Hepatocyte (in vitro differentiated cells): ENCODE results near the gene SLC35E1. TPM values are rescaled to one million over a fixed set of nuclear protein-coding genes. Genes with fewer than 3 reads are reported as not detected.

Experiments
- DNase-seq: peaks from one replicate; pipeline ENCODE4 v3.0.0-alpha.2; 2016; ENCODE audit warnings: low spot score
- H2AFZ ChIP-seq: fragments of 200-600 bp; sonication (generic); 2 replicates; pipeline ENCODE4 v1.6.0; 2016; ENCODE audit warnings: antibody characterized with exemption, mild to moderate bottlenecking
- H3K27ac ChIP-seq: fragments of 200-600 bp; sonication (generic); 2 replicates; pipeline ENCODE4 v1.5.1; 2016; ENCODE audit warnings: mild to moderate bottlenecking
- H3K27me3 ChIP-seq: fragments of 200-600 bp; sonication (generic); 2 replicates; pipeline ENCODE4 v1.6.1; 2016
- H3K36me3 ChIP-seq: fragments of 200-600 bp; sonication (generic); replicated peaks from 2 replicates; pipeline ENCODE4 v1.5.1; 2016; ENCODE audit warnings: low read depth; ENCODE audit not compliant: insufficient read depth
- H3K4me1 ChIP-seq: fragments of 200-600 bp; sonication (generic); 2 replicates; pipeline ENCODE4 v1.5.1; 2016; ENCODE audit warnings: mild to moderate bottlenecking, moderate library complexity; ENCODE audit not compliant: insufficient read depth
- H3K4me2 ChIP-seq: fragments of 200-600 bp; sonication (generic); 2 replicates; pipeline ENCODE4 v1.6.0; 2016
- H3K4me3 ChIP-seq: fragments of 200-600 bp; sonication (generic); 2 replicates; pipeline ENCODE4 v1.5.1; 2016; ENCODE audit warnings: mild to moderate bottlenecking
- H3K79me2 ChIP-seq: fragments of 200-600 bp; sonication (generic); 2 replicates; pipeline ENCODE4 v1.6.0; 2017; ENCODE audit warnings: mild to moderate bottlenecking
- H3K9me2 ChIP-seq: fragments of 200-600 bp; sonication (generic); replicated peaks from 2 replicates; pipeline ENCODE4 v1.6.0; 2017; ENCODE audit warnings: mild to moderate bottlenecking; ENCODE audit not compliant: insufficient read depth
- H3K9me3 ChIP-seq: fragments of 200-600 bp; sonication (generic); 2 replicates; pipeline ENCODE4 v1.5.1; 2016; ENCODE audit warnings: low read depth, mild to moderate bottlenecking
- H4K20me1 ChIP-seq: fragments of 200-600 bp; sonication (generic); 2 replicates; pipeline ENCODE4 v1.6.0; 2016; ENCODE audit warnings: mild to moderate bottlenecking; ENCODE audit not compliant: insufficient read depth, poor library complexity, severe bottlenecking
- EZH2 ChIP-seq: fragments of 200-600 bp; sonication (generic); IDR thresholded peaks from 2 replicates; pipeline ENCODE4 v1.6.1; 2016; ENCODE audit warnings: antibody characterized with exemption, mild to moderate bottlenecking, borderline replicate concordance
- EZH2phosphoT487 ChIP-seq: fragments of 200-600 bp; sonication (generic); IDR thresholded peaks from one replicate; pipeline ENCODE4 v1.6.1; 2018; ENCODE audit warnings: antibody characterized with exemption, mild to moderate bottlenecking, low read depth, moderate library complexity; ENCODE audit not compliant: unreplicated experiment, severe bottlenecking
- WGBS: methylation state at CpG from one replicate; pipeline ENCODE4 v1.1.6; 2016; ENCODE audit warnings: low lambda C conversion rate; ENCODE audit errors: missing lambda C conversion rate; 5-methylcytosine and 5-hydroxymethylcytosine counted together
- polyA plus RNA-seq: library from polyadenylated mRNA; unstranded; fragments of >200 nt; fragmentation: Nextera tagmentation; extraction: Ambion mirVana; gene quantifications from 2 replicates; pipeline ENCODE4 v1.2.1, GENCODE V29; 2016
- total RNA-seq: library from RNA; depleted of rRNA; stranded (reverse); fragments of >200 nt; gene quantifications from 2 replicates; pipeline ENCODE4 v1.2.3, GENCODE V29; 2014
- TF ChIP-seq, protein P1 (sequence below): fragments of 200-600 bp; sonication (generic); IDR thresholded peaks from 2 replicates; pipeline ENCODE4 v1.5.1; 2016; ENCODE audit warnings: antibody characterized with exemption, mild to moderate bottlenecking; ENCODE audit not compliant: poor library complexity

Gene SLC35E1
- total RNA-seq = 32.0 and 38.3 TPM in 2 replicates
- polyA plus RNA-seq = 33.0 and 33.3 TPM in 2 replicates

GRCh38 chr19:16572332-16573211 is at the start of gene SLC35E1:
TSS of gene SLC35E1 (minus strand) at chr19:16572415. CDS start at chr19:16572364, 51 bp downstream.
- H3K4me1 ChIP-seq = peaks cover 22% of the 10 kb centered on the region
- H3K79me2 ChIP-seq = peaks cover 85% of the 10 kb centered on the region
- DNase-seq = peak; percentile 98
- peak within 1 kb of the TSS; percentile 69 for H2AFZ ChIP-seq
- peaks cover 37% of the 10 kb centered on the region for H4K20me1 ChIP-seq
- H3K4me2 ChIP-seq = peak within 1 kb of the TSS; percentile 97
- H3K9me3 ChIP-seq = no peaks in the 10 kb centered on the region
- no peaks in the 10 kb centered on the region for H3K9me2 ChIP-seq
- H3K4me3 ChIP-seq = peak within 1 kb of the TSS; percentile 93
- H3K36me3 ChIP-seq = no peaks in the 10 kb centered on the region
- H3K27me3 ChIP-seq = no peaks in the 10 kb centered on the region
- WGBS = 2% methylated on average over 50 of the region's 83 CpGs
- TF ChIP-seq, protein P1, sequence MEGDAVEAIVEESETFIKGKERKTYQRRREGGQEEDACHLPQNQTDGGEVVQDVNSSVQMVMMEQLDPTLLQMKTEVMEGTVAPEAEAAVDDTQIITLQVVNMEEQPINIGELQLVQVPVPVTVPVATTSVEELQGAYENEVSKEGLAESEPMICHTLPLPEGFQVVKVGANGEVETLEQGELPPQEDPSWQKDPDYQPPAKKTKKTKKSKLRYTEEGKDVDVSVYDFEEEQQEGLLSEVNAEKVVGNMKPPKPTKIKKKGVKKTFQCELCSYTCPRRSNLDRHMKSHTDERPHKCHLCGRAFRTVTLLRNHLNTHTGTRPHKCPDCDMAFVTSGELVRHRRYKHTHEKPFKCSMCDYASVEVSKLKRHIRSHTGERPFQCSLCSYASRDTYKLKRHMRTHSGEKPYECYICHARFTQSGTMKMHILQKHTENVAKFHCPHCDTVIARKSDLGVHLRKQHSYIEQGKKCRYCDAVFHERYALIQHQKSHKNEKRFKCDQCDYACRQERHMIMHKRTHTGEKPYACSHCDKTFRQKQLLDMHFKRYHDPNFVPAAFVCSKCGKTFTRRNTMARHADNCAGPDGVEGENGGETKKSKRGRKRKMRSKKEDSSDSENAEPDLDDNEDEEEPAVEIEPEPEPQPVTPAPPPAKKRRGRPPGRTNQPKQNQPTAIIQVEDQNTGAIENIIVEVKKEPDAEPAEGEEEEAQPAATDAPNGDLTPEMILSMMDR = no peak
- no peak for TF ChIP-seq EZH2
- TF ChIP-seq EZH2phosphoT487 = no peak
- H3K27ac ChIP-seq = peak within 1 kb of the TSS; percentile 94

- H3K9me2 ChIP-seq = no peaks in the 10 kb centered on the region
- no peak for TF ChIP-seq EZH2phosphoT487
- TF ChIP-seq EZH2 = no peak
- TF ChIP-seq, protein P1 = no peak
- peaks cover 100% of the 10 kb centered on the region for H3K79me2 ChIP-seq
- H3K36me3 ChIP-seq = no peaks in the 10 kb centered on the region
- no peak overlapping the region for H3K4me2 ChIP-seq
- no peaks in the 10 kb centered on the region for H3K9me3 ChIP-seq
- H3K4me3 ChIP-seq = no peak overlapping the region
- WGBS = 89% methylated on average over 7 of the region's 7 CpGs
- peaks cover 100% of the 10 kb centered on the region for H4K20me1 ChIP-seq
- no peak overlapping the region for H3K27ac ChIP-seq
- H3K4me1 ChIP-seq = peaks cover 2% of the 10 kb centered on the region
- no peaks in the 10 kb centered on the region for H3K27me3 ChIP-seq
- H2AFZ ChIP-seq = no peak overlapping the region
- no peak for DNase-seq
Measured at GRCh38 chr19:16621165-16621800, 49.1 kb upstream of the SLC35E1 start.

DNA sequence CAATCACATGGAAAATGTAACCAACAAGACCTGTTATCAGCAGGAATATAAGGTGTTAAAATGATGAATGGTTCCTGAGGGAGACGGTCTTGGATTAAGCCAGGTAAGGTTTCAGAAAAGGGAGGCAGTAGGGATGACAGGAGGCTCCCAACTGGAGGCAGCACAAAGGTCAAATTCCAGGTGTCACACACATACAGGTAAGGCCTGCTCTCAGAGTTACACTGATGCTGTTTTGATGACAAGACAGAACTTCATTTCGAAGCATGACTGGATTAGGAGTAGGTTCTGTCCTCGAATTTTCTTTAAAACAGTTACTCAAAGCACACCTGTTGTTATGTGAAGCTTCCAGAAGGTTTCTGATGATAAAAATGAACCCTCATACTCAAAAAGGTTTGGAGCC is 48.4 kb upstream of the SLC35E1 start:
- Histone ChIP-seq H4K20me1 (peaks cover 100% of the 10 kb centered on the region), H3K9me3 (no peaks in the 10 kb centered on the region), H3K27me3 (no peaks in the 10 kb centered on the region), H3K36me3 (no peaks in the 10 kb centered on the region), H3K27ac (no peak overlapping the region), H3K4me1 (no peaks in the 10 kb centered on the region), H3K4me3 (no peak overlapping the region), H3K79me2 (peaks cover 100% of the 10 kb centered on the region), H2AFZ (no peak overlapping the region), H3K9me2 (no peaks in the 10 kb centered on the region), H3K4me2 (no peak overlapping the region)
- DNase-seq = no peak
- WGBS = 80% methylated on average over 3 of the region's 3 CpGs
- no peak for TF ChIP-seq EZH2phosphoT487

- H4K20me1 ChIP-seq = peaks cover 100% of the 10 kb centered on the region
- H3K9me2 ChIP-seq = no peaks in the 10 kb centered on the region
- H2AFZ ChIP-seq = no peak overlapping the region
- no peak overlapping the region for H3K4me3 ChIP-seq
- no peaks in the 10 kb centered on the region for H3K27me3 ChIP-seq
- H3K4me2 ChIP-seq = no peak overlapping the region
- DNase-seq = no peak
- WGBS = 96% methylated on average over 5 of the region's 5 CpGs
- H3K27ac ChIP-seq = no peak overlapping the region
- H3K9me3 ChIP-seq = no peaks in the 10 kb centered on the region
- no peaks in the 10 kb centered on the region for H3K4me1 ChIP-seq
- H3K79me2 ChIP-seq = peaks cover 100% of the 10 kb centered on the region
- no peak for TF ChIP-seq EZH2
- TF ChIP-seq, protein P1 = no peak
- TF ChIP-seq EZH2phosphoT487 = no peak
- H3K36me3 ChIP-seq = no peaks in the 10 kb centered on the region
Measured at GRCh38 chr19:16620018-16620417, 47.8 kb upstream of the SLC35E1 start.
